NOMO-1 treated with dmso at 0.1 percent for 144 hours (cell line): ENCODE data around the gene RPL27.
"Not testable (repeated sequence)": the region's sequence is repeated elsewhere in the genome, so short reads cannot be mapped to it uniquely, and the experiment has no call there.

ENCODE experiments used
- DNase-seq: peaks from one replicate; lab custom pipeline; 2025; ENCODE audit not compliant: unreplicated experiment; lab: John Stamatoyannopoulos, UW

RPL27 gene

GRCh38 chr17:42992872-42993271 lies 5.3 kb upstream of the RPL27 start:
- DNase-seq, result no peak

- not testable (repeated sequence) for DNase-seq
Observed at GRCh38 chr17:42993913-42994312, 4.3 kb upstream of the RPL27 start.

GRCh38 chr17:42997390-42997983 lies 732 bp upstream of the RPL27 start:
- DNase-seq, result no peak

GRCh38 chr17:42999003-42999525 lies 845 bp downstream of the RPL27 start:
- DNase-seq, result no peak

DNA sequence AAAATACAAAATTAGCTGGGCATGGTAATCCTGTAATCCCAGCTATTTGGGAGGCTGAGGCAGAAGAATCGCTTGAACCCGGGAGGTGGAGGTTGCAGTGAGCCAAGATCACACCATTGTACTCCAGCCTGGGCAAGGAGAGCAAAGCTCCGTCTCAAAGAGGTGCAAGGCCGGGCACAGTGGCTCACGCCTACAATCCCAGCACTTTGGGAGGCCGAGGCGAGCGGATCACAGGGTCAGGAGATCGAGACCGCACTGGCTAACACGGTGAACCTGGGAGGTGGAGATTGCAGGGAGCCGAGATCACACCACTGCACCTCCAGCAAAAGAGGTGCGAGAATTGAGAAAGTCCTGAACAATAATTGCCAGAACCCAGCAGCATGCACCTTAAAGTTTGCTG lies 2.7 kb downstream of the RPL27 start:
- not testable (repeated sequence) for DNase-seq

DNA sequence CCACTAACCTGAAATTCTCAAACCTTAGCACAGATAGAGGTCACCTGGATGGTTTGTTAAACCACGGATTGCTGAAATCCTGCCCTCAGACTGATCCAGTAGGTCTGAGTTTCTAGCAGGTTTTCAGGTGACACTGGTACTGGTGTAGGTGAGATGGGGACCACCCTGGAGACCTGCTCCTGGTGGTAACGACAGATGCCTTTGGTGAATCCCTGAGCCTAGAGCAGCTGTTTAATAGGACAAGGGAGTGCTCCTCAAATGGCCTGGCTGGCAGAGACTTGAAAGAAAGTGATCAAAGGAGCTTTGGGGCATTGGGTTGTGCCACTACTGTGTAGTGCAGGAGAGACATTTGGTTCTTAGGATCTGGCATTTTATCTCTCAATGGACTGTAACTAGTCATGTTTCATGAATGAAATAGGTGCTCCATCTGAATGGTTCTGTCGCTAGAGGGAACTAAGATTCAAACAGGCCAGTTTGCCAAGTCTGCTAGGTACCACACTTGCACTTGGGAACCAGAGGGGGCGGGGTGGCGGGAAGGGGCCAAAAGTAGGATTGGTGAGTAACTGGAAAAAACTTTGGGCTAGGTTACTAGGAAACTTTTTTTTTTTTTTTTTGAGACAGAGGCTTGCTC lies 5.4 kb downstream of the RPL27 start:
- DNase-seq, result no peak

DNA sequence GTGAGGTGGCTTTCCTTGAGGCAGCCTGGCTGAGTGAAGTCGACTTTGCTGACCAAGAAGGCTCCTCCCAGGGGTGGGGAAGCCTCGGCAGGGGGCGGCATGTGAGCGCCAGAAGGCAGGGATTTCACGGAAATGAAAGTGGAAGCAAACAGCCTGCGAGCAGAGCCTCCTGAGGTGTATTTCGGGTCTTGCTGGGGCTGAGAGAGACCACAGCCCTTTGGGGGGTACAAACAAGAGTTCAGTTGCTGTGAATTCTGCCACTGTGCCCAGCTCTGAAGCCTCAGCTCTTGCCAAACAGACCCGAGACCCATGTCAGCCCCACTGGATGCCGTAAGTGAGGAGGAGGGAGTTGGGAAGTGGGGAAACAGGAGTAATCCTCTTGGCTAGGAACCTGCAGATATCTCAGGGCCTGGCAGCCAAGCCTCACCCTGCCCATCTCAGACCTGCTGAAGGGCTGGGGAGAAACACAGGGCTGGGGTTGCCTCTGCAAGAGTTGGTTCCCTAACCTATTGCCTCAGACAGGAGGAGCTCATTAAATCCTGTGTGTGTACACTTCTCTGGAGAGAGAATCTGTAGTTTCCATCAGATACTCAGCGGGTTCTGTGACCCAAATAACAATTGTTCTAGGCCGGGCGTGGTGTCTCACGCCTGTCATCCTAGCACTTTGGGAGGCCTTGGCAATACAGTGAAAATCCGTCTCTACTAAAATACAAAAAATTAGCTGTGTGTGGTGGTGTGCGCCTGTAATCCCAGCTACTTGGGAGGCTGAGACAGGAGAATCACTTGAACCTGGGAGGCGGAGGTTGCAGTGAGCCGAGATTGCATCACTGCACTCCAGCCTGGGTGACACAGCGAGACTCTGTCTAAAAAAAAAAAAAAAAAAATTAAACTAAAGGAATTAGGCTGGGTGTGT lies 8.7 kb downstream of the RPL27 start, which contains the start of gene IFI35:
Gene IFI35, plus strand, starts transcription at position 146 of the 913 bp plus-strand sequence. Its CDS starts 164 bp downstream, at position 310.
- peak; percentile 81 for DNase-seq

DNA sequence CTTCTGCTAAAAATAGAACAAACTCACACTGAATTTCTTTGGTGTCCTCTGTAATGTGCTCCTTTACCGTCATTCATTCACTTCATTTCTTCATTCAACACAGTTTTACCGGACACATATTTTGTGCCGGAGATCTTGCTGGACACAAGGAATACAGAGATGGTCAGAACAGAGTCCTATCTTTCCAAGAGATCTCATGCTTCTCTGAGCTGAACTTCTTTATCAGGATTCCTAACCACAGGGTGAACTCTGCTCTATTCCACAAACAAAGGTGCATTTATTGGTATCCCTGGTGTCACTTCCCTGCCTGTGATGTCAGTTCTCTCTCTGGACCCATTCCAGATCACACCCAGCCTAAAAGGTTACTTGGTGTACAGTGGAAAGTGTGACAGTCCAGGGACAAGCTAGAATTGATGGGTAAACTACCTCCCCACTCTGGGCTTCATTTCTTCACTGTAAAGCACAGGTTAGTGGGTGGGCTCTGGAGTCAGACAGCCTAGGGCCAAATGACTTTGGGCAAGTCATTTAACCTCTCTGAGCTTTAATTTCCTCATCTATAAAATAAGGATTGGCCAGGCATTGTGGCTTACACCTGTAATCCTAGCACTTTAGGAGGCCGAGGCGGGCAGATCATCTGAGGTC lies 12.6 kb downstream of the RPL27 start:
- DNase-seq, result no peak

DNA sequence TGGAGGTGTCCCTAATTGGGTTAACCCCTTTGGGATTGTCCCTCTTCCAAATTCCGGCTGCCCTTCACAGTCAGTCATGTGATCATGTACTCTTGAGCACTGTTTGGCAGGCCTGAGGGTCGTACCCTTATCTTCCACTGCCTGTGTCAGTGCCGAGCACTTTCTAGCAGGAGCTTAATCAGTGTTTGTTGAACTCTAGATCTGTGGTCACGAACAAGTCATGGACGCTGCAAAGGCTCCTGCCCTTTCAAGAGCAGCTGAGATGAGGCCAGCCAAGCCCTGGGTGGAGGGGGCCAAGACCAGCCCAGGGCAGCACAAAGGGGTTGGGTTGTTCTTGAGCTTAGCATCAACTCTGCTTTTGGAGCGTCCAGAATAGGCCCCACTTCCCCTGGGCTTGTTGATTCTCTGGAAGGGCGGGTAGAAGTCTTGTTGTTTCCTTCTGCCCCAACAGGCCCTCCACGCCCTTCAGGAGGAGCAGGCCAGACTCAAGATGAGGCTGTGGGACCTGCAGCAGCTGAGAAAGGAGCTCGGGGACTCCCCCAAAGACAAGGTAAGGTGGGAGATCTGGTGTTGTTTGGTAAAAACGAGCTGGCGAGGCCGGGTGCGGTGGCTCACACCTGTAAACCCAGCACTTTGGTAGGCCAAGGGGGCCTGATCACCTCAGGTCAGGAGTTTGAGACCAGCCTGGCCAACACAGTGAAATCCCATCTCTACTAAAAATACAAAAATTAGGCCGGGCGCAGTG lies 13.7 kb downstream of the RPL27 start:
- no peak for DNase-seq

DNA sequence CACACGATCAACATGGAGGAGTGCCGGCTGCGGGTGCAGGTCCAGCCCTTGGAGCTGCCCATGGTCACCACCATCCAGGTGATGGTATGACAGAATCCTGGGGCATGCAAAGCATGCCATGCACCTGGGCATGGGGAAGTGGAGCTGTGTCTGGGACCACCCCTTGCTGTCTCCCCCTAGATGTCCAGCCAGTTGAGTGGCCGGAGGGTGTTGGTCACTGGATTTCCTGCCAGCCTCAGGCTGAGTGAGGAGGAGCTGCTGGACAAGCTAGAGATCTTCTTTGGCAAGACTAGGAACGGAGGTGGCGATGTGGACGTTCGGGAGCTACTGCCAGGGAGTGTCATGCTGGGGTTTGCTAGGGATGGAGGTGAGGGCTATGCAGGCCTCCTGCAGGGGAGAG lies 15.1 kb downstream of the RPL27 start:
- DNase-seq, result no peak

DNA sequence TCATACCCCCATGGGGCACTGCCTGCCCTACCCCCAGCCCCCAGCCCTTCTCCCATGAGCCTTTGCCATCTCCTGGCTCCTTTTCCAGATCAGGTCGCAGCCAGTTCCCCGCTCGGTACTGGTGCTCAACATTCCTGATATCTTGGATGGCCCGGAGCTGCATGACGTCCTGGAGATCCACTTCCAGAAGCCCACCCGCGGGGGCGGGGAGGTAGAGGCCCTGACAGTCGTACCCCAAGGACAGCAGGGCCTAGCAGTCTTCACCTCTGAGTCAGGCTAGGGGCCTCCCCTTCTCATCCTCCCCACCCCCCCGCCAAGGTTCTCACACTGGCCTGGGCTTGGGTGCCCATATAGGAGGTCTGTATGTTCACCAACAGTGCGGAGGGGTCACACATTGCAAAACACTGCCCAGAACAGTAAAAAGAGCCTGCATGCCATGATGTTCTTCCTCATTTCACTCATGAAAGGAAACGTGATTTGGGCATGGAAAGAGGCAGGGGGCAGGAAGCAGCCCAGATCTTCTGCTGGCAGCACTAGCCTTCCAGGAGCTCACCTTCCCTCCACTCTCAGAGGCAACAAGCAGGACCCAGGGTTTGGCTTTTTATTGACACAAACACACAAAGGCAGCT lies 15.9 kb downstream of the RPL27 start:
- DNase-seq, result no peak

DNA sequence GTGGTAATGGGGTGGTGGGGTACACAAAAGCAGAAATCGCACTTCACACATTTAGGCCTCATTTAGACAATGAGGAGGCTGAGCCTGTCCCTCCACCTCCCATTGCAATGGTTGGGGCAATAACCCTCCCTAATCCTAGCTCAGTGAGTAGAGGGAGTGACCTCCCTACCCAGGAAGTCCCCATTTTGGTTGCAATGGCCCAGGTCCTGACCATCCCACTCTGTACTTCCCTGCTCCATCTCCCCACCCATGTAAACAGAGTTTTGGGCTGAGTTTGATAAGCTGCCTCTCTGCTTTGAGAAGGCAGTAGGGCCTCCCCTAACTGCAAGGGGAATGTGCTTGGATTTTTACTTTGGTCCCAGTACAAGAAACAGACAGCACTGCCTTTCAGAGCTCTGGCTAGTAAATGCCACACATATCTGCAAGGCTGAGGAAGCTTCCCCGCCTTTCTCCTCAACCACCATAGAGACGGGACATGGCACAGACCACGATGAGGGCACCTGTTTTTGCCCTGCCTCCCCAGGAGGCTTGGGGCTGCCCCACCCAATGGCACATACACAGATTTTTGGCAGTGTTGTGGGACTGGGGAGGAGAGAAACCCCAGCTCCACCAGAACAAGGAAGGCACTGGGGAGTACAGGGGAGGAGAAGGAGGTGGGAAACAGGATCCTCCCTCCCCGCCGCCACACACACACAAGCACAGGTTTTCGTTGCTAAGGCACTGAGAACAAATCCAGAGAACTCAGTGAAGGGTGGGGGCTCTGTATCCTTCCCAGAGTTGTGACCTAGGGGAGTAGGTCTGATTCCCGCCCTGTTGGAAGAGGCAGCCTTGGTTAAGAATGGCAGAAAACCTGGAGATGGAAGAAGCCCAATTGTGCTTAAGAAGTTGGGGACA lies 16.7 kb downstream of the RPL27 start:
- no peak for DNase-seq

DNA sequence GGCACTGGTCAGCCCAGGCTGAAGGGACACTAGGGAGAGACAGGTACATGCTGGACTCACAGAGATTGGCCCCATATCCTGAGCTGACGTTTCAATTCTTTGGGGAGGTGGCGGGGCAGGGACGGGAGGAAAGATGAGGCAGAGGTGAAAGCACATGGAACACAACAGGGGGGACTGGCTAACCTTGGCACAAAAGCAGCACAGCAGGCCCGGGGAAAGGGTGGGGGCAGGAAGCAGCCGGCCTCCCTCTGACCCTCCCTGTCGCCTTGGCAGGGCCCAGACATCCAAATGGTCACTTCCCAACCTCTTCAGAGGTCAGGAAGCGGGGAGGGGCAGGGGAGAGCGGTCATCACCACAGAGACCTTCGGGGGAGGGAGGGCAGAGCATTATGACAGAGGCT lies 17.4 kb downstream of the RPL27 start:
- DNase-seq, result no peak

DNA sequence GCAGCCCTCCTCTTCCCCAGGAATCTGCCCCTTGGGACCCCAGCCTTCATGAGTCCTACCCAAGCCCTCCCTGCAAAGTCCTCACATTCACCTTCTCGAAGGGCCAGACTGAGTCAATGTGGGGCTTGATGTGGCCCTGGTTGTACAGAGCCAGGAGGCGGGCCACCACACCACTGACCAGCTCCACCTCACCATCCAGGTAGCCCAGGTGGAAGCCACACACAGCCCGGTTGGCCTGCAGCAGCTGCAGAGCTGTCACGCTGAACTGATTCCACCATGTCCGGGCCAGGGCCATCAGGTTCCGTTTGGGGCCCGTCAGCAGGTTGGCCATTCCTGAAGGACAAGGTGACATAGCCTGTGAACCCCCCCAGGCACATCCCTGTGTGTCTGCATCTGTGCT lies 18.0 kb downstream of the RPL27 start:
- no peak for DNase-seq

- no peak for DNase-seq
Observed at GRCh38 chr17:43018008-43018853, 20.0 kb downstream of the RPL27 start.

DNA sequence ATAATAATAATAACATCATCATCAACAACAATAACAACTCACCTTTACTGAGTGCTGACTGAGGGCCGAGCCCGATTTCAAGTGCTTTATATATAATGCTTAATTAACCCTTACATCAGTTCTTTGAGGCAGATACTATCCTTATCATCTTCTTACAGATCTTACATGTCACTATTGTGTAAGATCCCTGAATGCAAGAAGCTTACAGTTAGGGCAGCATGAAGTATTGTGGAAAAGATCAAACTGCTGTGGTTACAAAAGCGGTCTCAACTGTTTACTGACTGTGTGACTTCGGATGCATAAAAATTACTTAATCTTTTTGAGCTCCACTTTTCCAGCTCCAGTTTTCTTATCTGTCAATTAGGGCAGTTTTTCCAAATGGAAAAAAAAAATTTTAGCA lies 20.7 kb downstream of the RPL27 start:
- DNase-seq, result peak; percentile 54

- no peak for DNase-seq
Observed at GRCh38 chr17:43019418-43019817, 21.2 kb downstream of the RPL27 start.

DNA sequence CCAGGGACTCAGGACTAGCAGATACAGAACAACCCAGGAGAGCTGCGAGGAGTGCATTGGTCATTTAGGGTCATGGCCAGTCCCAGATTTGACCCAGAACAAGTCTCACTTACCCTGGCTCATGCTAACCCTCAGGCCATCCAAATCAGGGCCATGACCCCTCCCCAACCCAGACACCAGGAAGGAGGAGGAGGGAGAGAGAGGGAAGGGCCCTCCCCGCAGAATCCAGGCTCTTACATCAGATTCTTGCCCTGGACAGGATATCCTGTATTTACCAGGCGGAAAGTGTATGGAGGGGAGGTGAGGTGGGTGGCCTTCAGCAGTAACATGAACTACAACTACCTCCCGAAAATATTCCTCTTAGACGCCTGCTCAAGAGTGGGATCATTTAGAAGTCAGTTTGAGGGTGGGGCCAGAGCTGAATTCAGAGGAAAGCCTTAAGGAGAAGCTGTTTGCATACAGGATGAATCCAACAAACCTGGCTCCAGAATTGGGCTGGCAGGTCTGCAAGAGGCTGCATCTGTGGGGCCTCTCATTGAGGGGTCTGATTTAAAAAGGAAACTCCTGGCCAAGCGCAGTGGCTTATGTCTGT lies 21.9 kb downstream of the RPL27 start:
- no peak for DNase-seq
